AG09309 (cell line): ENCODE data around the gene TMEM238.
A peak's percentile ranks its signal among the peaks of the same experiment; 100 is the strongest.

ENCODE experiments used
- DNase-seq: peaks from one replicate; pipeline ENCODE4 v3.0.0-alpha.2; 2010; ENCODE audit warnings: low read depth
- H3K4me3 ChIP-seq: 2 replicates; pipeline ENCODE4 v1.5.1; 2011; ENCODE audit warnings: mild to moderate bottlenecking, low read depth, low read length, moderate library complexity; ENCODE audit not compliant: control insufficient read depth
- TF ChIP-seq, protein P1 (sequence below): IDR thresholded peaks from 2 replicates; pipeline ENCODE4 v1.5.1; 2011; ENCODE audit warnings: mild to moderate bottlenecking, low read depth, low read length, inconsistent platforms; ENCODE audit not compliant: insufficient read depth, control insufficient read depth; ENCODE audit errors: missing control alignments

The TMEM238 gene

DNA sequence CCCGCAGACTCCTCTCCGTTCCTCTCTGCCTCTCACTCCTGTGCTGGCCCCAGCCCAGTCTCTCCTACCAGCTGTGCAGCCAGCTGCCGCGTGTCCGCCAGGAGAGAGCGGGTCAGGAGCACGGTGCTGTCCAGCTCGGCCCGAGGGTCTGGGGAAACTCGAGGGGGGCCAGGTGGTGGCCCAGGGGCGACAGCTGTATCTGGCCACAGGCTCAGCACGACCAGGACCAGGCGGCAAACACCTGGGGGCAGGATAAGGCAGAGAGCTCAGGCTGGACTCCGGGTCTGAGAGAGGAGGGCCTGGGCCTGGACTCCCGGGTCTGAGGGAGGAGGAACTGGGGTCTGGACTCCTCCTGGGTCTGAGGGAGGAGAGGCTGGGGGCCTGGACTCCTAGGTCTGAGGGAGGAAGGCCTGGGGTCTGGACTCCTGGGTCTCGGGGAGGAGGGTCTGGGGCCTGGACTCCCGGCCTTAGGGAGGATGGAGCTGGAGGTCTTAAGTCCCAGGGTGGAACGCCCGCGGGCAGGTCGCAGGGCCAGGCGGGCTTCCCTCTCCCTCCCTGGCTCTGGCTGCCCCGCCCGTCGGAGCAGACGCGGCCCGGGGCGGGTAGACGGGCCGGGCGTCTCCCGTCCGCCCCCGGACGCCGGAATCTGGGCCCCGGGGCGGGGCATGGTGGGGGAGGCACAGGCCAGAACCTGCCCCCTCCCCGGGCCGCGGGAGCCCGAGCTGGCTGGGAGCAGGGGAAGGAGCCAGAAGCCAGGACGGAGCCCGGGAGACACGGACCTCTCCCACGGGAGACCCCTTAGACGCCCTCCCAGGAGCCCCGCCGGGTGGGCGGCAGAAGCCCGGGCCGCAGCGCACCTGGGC lies 15.2 kb downstream of the TMEM238 start:
- DNase-seq: no peak
- H3K4me3 ChIP-seq: peak overlapping the region; percentile 67
- TF ChIP-seq, protein P1, sequence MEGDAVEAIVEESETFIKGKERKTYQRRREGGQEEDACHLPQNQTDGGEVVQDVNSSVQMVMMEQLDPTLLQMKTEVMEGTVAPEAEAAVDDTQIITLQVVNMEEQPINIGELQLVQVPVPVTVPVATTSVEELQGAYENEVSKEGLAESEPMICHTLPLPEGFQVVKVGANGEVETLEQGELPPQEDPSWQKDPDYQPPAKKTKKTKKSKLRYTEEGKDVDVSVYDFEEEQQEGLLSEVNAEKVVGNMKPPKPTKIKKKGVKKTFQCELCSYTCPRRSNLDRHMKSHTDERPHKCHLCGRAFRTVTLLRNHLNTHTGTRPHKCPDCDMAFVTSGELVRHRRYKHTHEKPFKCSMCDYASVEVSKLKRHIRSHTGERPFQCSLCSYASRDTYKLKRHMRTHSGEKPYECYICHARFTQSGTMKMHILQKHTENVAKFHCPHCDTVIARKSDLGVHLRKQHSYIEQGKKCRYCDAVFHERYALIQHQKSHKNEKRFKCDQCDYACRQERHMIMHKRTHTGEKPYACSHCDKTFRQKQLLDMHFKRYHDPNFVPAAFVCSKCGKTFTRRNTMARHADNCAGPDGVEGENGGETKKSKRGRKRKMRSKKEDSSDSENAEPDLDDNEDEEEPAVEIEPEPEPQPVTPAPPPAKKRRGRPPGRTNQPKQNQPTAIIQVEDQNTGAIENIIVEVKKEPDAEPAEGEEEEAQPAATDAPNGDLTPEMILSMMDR: no peak

DNA sequence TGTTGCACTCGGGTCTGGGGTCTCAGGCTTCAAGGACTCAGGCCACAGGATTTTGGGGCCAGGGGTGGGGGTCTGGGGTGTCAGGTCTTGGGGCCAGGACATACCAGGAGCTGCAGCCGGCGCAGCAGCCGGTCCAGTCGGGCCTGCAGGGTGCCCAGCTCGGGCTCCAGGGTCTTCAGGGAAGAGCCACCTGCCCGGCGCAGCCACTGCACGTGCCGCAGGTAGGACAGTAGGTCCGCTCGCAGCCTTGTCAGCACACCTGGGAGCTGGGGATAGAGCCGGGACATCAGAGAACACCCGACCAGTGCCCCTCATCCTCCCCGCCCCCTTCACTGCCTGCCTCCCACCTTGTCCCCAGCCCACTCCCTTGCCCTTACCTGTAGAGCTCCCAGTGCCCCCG lies 16.0 kb downstream of the TMEM238 start:
- DNase-seq: no peak
- peak overlapping the region; percentile 67 for H3K4me3 ChIP-seq
- TF ChIP-seq, protein P1: no peak

DNA sequence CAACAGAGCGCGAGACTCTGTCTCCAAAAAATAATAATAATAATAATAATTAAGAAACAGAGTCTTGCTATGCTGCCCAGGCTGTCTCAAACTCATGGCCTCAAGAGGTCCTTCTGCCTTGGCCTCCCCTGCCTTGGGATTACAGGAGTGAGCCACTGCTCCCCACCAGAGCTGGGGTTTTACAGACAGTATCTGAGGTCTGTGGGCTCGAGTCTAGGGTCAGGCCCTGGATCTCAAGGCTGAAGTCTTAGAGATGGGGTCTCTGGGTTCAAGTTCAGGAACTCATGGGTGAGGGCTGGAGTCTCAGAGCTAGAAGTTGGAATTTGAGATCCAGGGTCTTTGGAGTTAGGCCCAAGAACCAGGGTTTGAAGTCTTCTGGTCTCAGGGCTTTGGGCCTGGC lies 17.3 kb downstream of the TMEM238 start:
- H3K4me3 ChIP-seq: no peak overlapping the region
- TF ChIP-seq, protein P1: no peak
- no peak for DNase-seq

DNA sequence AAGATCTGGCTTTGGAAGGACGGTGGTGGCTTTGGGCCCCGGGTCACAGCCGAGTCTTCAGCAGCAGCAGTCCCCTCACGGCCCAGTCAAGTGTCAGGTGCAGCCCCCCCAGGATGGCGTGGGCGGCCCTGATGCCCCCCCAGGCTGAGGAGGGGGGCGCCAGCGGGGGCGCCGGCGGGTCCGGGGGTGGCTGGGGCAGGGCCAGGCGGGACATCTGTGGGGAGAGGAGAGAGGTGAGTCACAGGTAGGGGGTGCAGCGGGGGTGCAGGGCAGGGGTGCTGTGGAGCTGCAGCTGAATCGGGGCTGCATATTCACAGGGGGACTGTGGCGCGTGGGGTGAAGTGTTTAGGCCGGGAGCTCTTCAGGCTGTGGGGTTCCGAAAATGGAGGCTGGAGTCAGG lies 18.1 kb downstream of the TMEM238 start:
- no peak for DNase-seq
- TF ChIP-seq, protein P1: no peak
- no peak overlapping the region for H3K4me3 ChIP-seq

DNA sequence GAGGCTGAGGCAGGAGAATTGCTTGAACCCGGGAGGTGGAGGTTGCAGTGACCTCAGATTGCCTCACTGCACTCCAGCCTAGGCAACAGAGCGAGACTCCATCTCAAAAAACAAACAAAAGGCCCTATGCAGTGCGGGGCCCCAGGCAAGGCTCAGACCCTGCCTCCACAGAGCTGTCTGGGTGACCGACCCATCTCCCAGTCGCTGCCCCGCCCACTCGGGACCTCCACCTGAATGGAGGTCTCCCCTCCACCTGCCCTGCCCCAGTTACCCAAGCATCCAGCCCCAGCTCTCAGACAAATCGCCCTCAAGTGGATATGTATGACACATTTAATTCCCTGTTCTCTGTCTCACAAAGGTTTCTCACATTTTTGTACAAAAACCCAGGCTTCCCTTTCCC lies 18.8 kb downstream of the TMEM238 start:
- TF ChIP-seq, protein P1: no peak
- DNase-seq: no peak
- no peak overlapping the region for H3K4me3 ChIP-seq

DNA sequence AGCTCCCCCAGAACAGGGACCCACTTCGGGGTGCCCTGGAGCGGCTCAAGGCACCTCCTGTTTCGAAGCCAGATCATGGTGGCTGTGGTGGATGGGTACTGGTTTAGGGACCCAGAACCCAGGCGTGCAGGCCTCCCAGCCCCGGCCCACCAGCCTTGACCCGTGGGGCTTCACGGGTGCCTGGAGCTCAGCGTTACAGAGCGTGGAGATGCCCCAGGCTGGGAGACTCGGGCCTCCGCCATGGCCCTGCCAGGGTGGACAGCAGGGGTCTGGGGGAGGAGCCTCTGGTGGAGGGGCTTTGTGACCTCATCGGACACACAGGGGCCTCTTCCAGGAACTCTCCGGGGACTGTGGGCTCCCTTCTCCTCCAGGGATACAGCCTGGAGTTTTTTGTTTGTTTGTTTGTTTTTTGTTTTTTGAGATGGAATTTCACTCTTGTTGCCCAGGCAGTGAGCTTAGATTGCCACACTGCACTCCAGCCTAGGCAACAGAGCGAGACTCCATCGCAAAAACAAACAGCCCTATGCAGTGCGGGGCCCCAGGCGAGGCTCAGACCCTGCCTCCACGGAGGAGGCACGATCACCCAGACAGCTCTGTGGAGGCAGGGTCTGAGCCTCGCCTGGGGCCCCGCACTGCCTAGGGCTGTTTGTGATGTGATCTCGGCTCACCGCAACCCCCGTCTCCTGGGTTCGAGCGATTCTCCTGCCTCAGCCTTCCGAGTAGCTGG lies 20.9 kb downstream of the TMEM238 start, which contains the start of gene GARIN5B:
TSS of gene GARIN5B (minus strand) at position 271 of the 727 bp plus-strand sequence. CDS start at position 77, 194 bp downstream.
- no peak for DNase-seq
- TF ChIP-seq, protein P1: no peak
- H3K4me3 ChIP-seq: no peak within 1 kb of the TSS
